Measurements from ENCODE around the gene HSPA4L.

GRCh38 chr4:127747883-127748282, 34.2 kb upstream of the HSPA4L start:
- TF ChIP-seq, protein P1, sequence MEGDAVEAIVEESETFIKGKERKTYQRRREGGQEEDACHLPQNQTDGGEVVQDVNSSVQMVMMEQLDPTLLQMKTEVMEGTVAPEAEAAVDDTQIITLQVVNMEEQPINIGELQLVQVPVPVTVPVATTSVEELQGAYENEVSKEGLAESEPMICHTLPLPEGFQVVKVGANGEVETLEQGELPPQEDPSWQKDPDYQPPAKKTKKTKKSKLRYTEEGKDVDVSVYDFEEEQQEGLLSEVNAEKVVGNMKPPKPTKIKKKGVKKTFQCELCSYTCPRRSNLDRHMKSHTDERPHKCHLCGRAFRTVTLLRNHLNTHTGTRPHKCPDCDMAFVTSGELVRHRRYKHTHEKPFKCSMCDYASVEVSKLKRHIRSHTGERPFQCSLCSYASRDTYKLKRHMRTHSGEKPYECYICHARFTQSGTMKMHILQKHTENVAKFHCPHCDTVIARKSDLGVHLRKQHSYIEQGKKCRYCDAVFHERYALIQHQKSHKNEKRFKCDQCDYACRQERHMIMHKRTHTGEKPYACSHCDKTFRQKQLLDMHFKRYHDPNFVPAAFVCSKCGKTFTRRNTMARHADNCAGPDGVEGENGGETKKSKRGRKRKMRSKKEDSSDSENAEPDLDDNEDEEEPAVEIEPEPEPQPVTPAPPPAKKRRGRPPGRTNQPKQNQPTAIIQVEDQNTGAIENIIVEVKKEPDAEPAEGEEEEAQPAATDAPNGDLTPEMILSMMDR (IDR thresholded peaks at IDR 0.05) = no peak
- TF ChIP-seq POLR2AphosphoS5 (IDR thresholded peaks at IDR 0.05) = no peak
- TF ChIP-seq POLR2A (IDR thresholded peaks at IDR 0.05) = no peak
